Fibroblast of skin of right quadriceps (primary cell): Measurements from ENCODE around the gene THUMPD1.
"Not testable (repeated sequence)": the region's sequence is repeated elsewhere in the genome, so short reads cannot be mapped to it uniquely, and the experiment has no call there.

Experiments
- DNase-seq: peaks from one replicate; pipeline ENCODE4 v3.0.0-alpha.2; 2013

Gene THUMPD1

GRCh38 chr16:20747030-20747816, 5.6 kb upstream of the THUMPD1 start:
- DNase-seq: no peak

GRCh38 chr16:20746461-20746860, 4.8 kb upstream of the THUMPD1 start:
- DNase-seq: no peak

GRCh38 chr16:20744922-20745440, 3.4 kb upstream of the THUMPD1 start:
- DNase-seq: no peak

- DNase-seq: no peak
Observed at GRCh38 chr16:20743591-20743990, 2.0 kb upstream of the THUMPD1 start.

GRCh38 chr16:20740901-20741521, 607 bp downstream of the THUMPD1 start:
- peak; percentile 69 for DNase-seq

GRCh38 chr16:20740007-20740883, 1.4 kb downstream of the THUMPD1 start:
- peak; percentile 2 for DNase-seq

GRCh38 chr16:20735490-20735889, 6.1 kb downstream of the THUMPD1 start:
- DNase-seq: no peak

GRCh38 chr16:20734782-20735181, 6.8 kb downstream of the THUMPD1 start:
- DNase-seq: no peak

- DNase-seq: no peak
Observed at GRCh38 chr16:20734056-20734455, 7.6 kb downstream of the THUMPD1 start.

GRCh38 chr16:20729141-20729540, 12.5 kb downstream of the THUMPD1 start:
- no peak for DNase-seq

GRCh38 chr16:20727181-20727580, 14.4 kb downstream of the THUMPD1 start:
- no peak for DNase-seq

GRCh38 chr16:20726661-20727060, 15.0 kb downstream of the THUMPD1 start:
- DNase-seq: no peak

- DNase-seq: no peak
Observed at GRCh38 chr16:20720251-20720650, 21.4 kb downstream of the THUMPD1 start.

GRCh38 chr16:20717718-20718117, 23.9 kb downstream of the THUMPD1 start:
- DNase-seq: not testable (repeated sequence)

GRCh38 chr16:20711277-20711911, 30.2 kb downstream of the THUMPD1 start:
- no peak for DNase-seq

- not testable (repeated sequence) for DNase-seq
Observed at GRCh38 chr16:20708129-20708528, 33.5 kb downstream of the THUMPD1 start.

GRCh38 chr16:20707461-20707860, 34.2 kb downstream of the THUMPD1 start:
- no peak for DNase-seq

GRCh38 chr16:20705972-20706371, 35.6 kb downstream of the THUMPD1 start:
- DNase-seq: not testable (repeated sequence)

- no peak for DNase-seq
Observed at GRCh38 chr16:20704281-20704680, 37.3 kb downstream of the THUMPD1 start.

GRCh38 chr16:20701692-20702091, 39.9 kb downstream of the THUMPD1 start:
- not testable (repeated sequence) for DNase-seq

GRCh38 chr16:20696618-20697017, 45.0 kb downstream of the THUMPD1 start:
- DNase-seq: no peak

- DNase-seq: no peak
Observed at GRCh38 chr16:20695024-20695423, 46.6 kb downstream of the THUMPD1 start.

- DNase-seq: not testable (repeated sequence)
Observed at GRCh38 chr16:20694096-20694495, 47.5 kb downstream of the THUMPD1 start.
